IPS-11a (cell line): Measurements from ENCODE around the gene UAP1L1.

Source experiments
- H3K4me3 ChIP-seq: one replicate; pipeline ENCODE4 v1.5.1; 2013; ENCODE audit warnings: low read depth, low read length, control low read depth

Gene UAP1L1

DNA sequence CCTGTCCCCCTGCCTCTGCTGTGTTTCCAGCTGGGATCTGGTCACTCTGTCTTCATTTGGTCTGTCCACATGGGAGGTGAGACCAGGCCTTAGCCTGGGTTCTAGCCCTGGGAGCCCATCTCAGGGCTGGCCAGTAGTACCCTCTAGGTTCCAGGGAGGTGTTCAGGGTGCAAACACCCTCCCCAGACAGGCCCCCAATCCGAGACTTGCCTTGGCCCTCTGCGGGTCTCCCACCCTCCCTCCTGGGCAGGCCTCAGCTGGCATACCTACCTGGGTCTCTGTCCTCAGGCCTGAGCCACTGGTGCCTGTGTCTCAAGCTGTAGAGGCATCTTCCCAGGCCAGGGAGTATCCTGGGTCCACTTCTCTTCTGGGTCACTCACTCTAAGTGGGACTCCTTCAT, 6.0 kb upstream of the UAP1L1 start:
- H3K4me3 ChIP-seq: no peak overlapping the region

GRCh38 chr9:137073992-137074399, 3.3 kb upstream of the UAP1L1 start:
- no peak overlapping the region for H3K4me3 ChIP-seq

DNA sequence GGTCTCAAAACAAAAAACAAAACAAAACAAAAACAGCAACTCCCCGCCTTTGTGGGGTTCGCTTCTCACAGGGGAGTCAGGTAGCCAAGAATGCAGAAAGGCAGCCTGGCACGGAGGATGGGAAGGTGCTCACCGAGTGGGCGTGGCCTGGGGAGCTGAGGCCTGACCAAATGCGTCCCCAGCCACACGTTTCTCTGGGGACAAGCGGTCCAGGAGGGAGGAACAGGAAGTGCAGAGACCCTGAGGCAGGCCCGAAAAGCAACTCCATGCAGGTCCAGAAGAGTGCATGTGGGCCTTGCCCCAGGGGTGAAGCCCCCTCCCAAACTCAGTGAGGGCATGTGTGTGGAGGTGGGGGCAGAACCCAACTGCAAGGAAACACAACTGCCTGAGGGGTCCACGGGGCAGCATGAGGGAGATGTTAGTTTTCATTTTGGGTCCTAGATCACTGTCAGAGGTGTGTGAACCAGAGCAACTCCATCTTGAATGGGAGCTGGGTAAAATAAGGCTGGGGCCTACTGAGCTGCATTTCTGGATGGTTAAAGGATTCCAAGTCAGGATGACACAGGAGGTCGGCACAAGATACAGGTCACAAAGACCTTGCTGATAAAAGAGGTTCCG, 2.6 kb upstream of the UAP1L1 start:
- H3K4me3 ChIP-seq: no peak overlapping the region

DNA sequence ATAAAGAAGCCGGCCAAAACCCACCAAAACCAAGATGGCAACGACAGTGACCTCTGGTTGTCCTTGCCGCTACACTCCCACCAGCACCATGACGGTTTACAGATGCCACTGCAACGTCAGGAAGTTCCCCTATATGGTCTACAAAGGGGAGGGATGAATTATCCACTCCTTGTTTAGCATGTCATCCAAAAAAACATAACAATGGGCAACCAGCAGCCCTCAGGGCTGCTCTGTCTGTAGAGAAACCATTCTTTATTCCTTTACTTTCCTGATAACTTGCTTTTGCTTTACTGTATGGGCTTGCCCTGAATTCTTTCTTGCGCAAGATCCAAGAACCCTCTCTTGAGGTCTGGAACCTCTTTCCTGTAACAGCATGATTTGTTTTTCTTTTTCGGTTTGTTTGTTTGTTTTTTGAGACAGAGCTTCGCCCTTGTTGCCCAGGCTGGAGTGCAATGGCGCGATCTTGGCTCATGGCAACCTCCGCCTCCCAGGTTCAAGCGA, 2.0 kb upstream of the UAP1L1 start:
- H3K4me3 ChIP-seq: no peak overlapping the region

GRCh38 chr9:137076636-137077009, 694 bp upstream of the UAP1L1 start:
- H3K4me3 ChIP-seq: peak overlapping the region; percentile 18

- peak overlapping the region; percentile 42 for H3K4me3 ChIP-seq
Observed at GRCh38 chr9:137077758-137078693, 709 bp downstream of the UAP1L1 start.

DNA sequence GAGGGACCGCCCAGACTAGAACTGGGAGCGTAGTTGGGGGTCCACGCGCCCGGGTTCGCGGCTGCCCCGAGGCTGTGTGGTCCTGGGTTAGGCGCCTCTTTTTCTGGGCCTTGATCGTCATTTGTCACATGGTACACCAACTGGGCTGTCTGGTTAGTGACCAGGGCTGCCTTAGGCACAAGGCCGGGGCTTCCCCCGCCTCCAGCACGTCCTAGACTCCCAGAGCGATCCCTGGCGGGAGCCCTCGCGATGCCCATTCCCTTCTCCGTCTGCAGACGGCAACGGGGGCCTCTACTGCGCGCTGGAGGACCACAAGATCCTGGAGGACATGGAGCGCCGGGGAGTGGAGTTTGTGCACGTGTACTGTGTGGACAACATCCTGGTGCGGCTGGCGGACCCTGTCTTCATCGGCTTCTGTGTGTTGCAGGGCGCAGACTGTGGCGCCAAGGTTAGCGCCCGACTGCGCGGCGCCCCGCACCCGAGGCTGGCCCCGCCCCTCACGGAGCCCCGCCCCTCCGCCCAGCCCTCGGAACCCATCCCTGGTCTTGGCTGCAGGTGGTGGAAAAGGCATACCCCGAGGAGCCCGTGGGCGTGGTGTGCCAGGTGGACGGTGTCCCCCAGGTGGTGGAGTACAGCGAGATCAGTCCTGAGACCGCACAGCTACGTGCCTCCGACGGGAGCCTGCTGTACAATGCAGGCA, 1.5 kb downstream of the UAP1L1 start:
- no peak overlapping the region for H3K4me3 ChIP-seq

- H3K4me3 ChIP-seq: no peak overlapping the region
Observed at GRCh38 chr9:137079401-137079787, 2.1 kb downstream of the UAP1L1 start.

- no peak overlapping the region for H3K4me3 ChIP-seq
Observed at GRCh38 chr9:137080260-137081122, 3.2 kb downstream of the UAP1L1 start.

- H3K4me3 ChIP-seq: no peak overlapping the region
Observed at GRCh38 chr9:137082222-137082924, 5.1 kb downstream of the UAP1L1 start.

DNA sequence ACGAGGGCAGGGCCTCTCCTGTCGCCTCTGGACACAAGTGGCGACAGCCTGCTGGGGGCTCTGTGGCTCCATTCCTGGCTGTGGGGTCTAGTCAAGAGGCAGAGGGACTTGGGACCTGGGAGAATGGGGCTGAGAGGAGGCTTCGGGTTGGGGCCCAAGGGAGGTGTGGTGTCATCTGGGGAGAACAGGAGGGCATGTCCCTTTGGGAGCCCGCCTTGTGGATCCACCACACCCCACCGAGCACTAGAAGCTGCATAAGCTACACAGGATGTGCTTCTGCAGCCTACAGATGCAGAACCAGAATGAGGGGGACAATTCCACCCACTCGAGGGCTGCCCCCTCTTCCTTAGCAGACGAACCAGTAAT, 5.6 kb downstream of the UAP1L1 start:
- no peak overlapping the region for H3K4me3 ChIP-seq

- no peak overlapping the region for H3K4me3 ChIP-seq
Observed at GRCh38 chr9:137083394-137084004, 6.2 kb downstream of the UAP1L1 start.

GRCh38 chr9:137084526-137084925, 7.2 kb downstream of the UAP1L1 start:
- H3K4me3 ChIP-seq: no peak overlapping the region

GRCh38 chr9:137085920-137086530, 8.7 kb downstream of the UAP1L1 start:
- peak overlapping the region; percentile 60 for H3K4me3 ChIP-seq

DNA sequence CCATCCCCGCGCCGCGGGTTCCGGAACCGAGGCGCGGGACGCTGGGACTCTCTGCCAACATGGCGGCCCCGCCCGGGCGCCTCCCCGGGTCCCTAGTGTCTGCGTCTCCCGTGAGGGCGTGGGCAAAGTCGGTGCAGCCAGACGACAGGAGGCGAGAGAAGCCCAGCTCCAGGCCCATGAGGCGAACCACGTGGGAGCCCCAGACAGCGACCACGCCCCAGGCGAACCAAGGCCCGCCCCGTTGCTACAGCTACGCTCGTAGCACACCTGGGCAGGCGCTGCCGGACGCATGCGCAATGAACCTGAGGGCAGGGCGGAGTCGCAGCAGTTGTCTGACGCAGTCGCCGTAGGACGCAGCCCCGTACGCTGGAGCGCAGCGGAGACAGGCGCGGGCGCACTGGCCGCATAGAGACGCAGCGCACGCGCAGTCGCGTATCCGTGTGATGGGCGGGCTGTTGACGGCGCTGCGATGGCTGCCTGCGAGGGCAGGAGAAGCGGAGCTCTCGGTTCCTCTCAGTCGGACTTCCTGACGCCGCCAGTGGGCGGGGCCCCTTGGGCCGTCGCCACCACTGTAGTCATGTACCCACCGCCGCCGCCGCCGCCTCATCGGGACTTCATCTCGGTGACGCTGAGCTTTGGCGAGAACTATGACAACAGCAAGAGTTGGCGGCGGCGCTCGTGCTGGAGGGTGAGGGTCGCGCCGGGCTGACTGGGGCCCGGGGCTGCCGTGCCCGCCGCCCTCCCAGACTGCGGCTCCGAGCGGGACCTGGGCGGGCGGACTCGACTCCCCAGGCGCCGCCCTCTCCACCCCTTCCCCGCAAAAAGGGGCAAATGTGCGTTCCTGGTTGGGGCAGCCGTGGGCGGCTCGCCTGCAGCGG, 9.5 kb downstream of the UAP1L1 start, which contains the start of gene MAN1B1:
TSS of gene MAN1B1 (plus strand) at position 455 of the 878 bp plus-strand sequence. CDS start at position 470, 15 bp downstream.
- peak within 1 kb of the TSS; percentile 60 for H3K4me3 ChIP-seq

GRCh38 chr9:137087409-137087925, 10.2 kb downstream of the UAP1L1 start:
- H3K4me3 ChIP-seq: peak overlapping the region; percentile 60

GRCh38 chr9:137088121-137088520, 10.8 kb downstream of the UAP1L1 start:
- H3K4me3 ChIP-seq: no peak overlapping the region
